SU-DHL-6 (cell line): ENCODE results near the gene MYOZ3.

ENCODE experiments used
- CTCF ChIP-seq: fragments of 200-600 bp; sonication (generic); IDR thresholded peaks from one replicate; pipeline ENCODE4 v1.5.1; 2017; ENCODE audit warnings: antibody characterized with exemption, mild to moderate bottlenecking, low read length, moderate library complexity; ENCODE audit not compliant: insufficient read depth, poor library complexity, severe bottlenecking
- EZH2phosphoT487 ChIP-seq: fragments of 200-600 bp; sonication (generic), shearing (Covaris generic); conservative IDR thresholded peaks from 2 replicates; pipeline ENCODE4 v1.6.1; 2018; ENCODE audit warnings: mild to moderate bottlenecking, antibody characterized with exemption, low read length, moderate library complexity, mixed read lengths

- TF ChIP-seq CTCF (no peak), EZH2phosphoT487 (no peak)
These were observed 33.1 kb upstream of the MYOZ3 start for GRCh38 chr5:150627731-150628545.
